DND-41 (cell line): ENCODE measurements around the gene MAST3.

ENCODE experiments used
- ATAC-seq: fragments of 200-7000 bp; cut with Tn5 transposase; 3 replicates; pipeline ENCODE4 v1.9.1; 2021; ENCODE audit warnings: low read depth; ENCODE audit not compliant: insufficient read depth
- DNase-seq: peaks from one replicate; pipeline ENCODE4 v3.0.0-alpha.2; 2020
- H2AFZ ChIP-seq: 2 replicates; pipeline ENCODE4 v1.6.0; 2012; ENCODE audit warnings: low read depth, low read length
- H3K27ac ChIP-seq: 2 replicates; pipeline ENCODE4 v1.5.1; 2012; ENCODE audit warnings: low read length, inconsistent platforms
- H3K27me3 ChIP-seq: fragments of 200-600 bp; sonication (generic); 2 replicates; pipeline ENCODE4 v1.6.0; 2012; ENCODE audit warnings: low read length, mild to moderate bottlenecking, inconsistent platforms; ENCODE audit not compliant: insufficient read depth, poor library complexity
- H3K36me3 ChIP-seq: 2 replicates; pipeline ENCODE4 v1.5.1; 2012; ENCODE audit warnings: low read length, inconsistent platforms; ENCODE audit not compliant: insufficient read depth
- H3K4me1 ChIP-seq: 2 replicates; pipeline ENCODE4 v1.5.1; 2012; ENCODE audit warnings: mild to moderate bottlenecking, low read length; ENCODE audit not compliant: insufficient read depth
- H3K4me2 ChIP-seq: 2 replicates; pipeline ENCODE4 v1.6.0; 2012; ENCODE audit warnings: mild to moderate bottlenecking, moderate library complexity, low read length, inconsistent platforms; ENCODE audit not compliant: insufficient read depth
- H3K4me3 ChIP-seq, 2 experiments: fragments of 200-600 bp in 1 of 2; shearing (Covaris generic) in 1 of 2; 2 replicates each; pipeline ENCODE4 v1.5.1; 2012 to 2016; ENCODE audit warnings: inconsistent platforms in 2 of 2, low read length in 2 of 2, mild to moderate bottlenecking in 2 of 2, low read depth in 1 of 2, moderate library complexity in 1 of 2
- H3K79me2 ChIP-seq: 2 replicates; pipeline ENCODE4 v1.6.0; 2012; ENCODE audit warnings: low read length, inconsistent platforms; ENCODE audit not compliant: insufficient read depth
- H3K9ac ChIP-seq: 2 replicates; pipeline ENCODE4 v1.6.0; 2012; ENCODE audit warnings: low read depth, mild to moderate bottlenecking, inconsistent platforms, low read length, moderate library complexity
- H3K9me3 ChIP-seq: 2 replicates; pipeline ENCODE4 v1.5.1; 2012; ENCODE audit warnings: low read length, moderate library complexity, mild to moderate bottlenecking, inconsistent platforms; ENCODE audit not compliant: insufficient read depth, severe bottlenecking
- H4K20me1 ChIP-seq: 2 replicates; pipeline ENCODE4 v1.6.0; 2012; ENCODE audit warnings: low read length; ENCODE audit not compliant: insufficient read depth
- EZH2 ChIP-seq: IDR thresholded peaks from 3 replicates; pipeline ENCODE4 v1.6.1; 2012; ENCODE audit warnings: borderline replicate concordance, low read depth, mild to moderate bottlenecking, moderate library complexity, low read length, inconsistent platforms; ENCODE audit not compliant: severe bottlenecking
- TF ChIP-seq, protein P1 (sequence below): IDR thresholded peaks from 2 replicates; pipeline ENCODE4 v1.5.1; 2012; ENCODE audit warnings: borderline replicate concordance, low read length, moderate library complexity, mild to moderate bottlenecking; ENCODE audit not compliant: poor library complexity, severe bottlenecking; ENCODE audit errors: extremely low read depth

MAST3 gene

DNA sequence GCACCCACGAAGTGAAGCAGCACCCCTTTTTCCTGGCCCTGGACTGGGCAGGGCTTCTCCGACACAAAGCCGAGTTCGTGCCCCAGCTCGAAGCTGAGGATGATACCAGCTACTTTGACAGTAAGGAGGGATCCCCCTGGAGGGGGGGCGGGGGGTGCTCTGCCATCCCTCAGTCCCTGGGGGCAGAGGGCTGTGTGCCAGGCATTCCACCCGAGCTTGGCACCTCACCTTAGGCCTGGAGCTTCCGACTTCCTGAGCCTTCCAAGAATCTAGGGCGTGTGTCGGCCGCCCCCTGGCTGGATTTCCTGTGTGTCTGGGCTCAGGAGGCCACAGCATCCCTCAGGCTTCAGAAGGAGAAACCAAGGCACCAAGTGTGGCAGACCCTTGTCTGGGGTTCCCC, 39.7 kb downstream of the MAST3 start:
- Histone ChIP-seq H2AFZ (no peak overlapping the region), H3K9me3 (no peaks in the 10 kb centered on the region), H3K4me3 (no peak overlapping the region), H3K79me2 (no peaks in the 10 kb centered on the region), H4K20me1 (no peaks in the 10 kb centered on the region), H3K27ac (no peak overlapping the region), H3K9ac (no peak overlapping the region), H3K4me2 (no peak overlapping the region), H3K4me1 (no peaks in the 10 kb centered on the region), H3K27me3 (no peaks in the 10 kb centered on the region), H3K36me3 (peaks cover 4% of the 10 kb centered on the region; the same call in 1 of the 2 replicates)
- no peak for TF ChIP-seq EZH2
- TF ChIP-seq, protein P1, sequence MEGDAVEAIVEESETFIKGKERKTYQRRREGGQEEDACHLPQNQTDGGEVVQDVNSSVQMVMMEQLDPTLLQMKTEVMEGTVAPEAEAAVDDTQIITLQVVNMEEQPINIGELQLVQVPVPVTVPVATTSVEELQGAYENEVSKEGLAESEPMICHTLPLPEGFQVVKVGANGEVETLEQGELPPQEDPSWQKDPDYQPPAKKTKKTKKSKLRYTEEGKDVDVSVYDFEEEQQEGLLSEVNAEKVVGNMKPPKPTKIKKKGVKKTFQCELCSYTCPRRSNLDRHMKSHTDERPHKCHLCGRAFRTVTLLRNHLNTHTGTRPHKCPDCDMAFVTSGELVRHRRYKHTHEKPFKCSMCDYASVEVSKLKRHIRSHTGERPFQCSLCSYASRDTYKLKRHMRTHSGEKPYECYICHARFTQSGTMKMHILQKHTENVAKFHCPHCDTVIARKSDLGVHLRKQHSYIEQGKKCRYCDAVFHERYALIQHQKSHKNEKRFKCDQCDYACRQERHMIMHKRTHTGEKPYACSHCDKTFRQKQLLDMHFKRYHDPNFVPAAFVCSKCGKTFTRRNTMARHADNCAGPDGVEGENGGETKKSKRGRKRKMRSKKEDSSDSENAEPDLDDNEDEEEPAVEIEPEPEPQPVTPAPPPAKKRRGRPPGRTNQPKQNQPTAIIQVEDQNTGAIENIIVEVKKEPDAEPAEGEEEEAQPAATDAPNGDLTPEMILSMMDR: no peak
- DNase-seq (no peak), ATAC-seq (no peak)

- peaks cover 4% of the 10 kb centered on the region; the same call in 1 of the 2 replicates for H3K36me3 ChIP-seq
- no peak overlapping the region for H3K4me3 ChIP-seq
- ATAC-seq (no peak), DNase-seq (no peak)
- H2AFZ ChIP-seq: no peak overlapping the region
- TF ChIP-seq, protein P1: no peak
- no peak for TF ChIP-seq EZH2
- no peak overlapping the region for H3K9ac ChIP-seq
- H3K9me3 ChIP-seq: no peaks in the 10 kb centered on the region
- H3K79me2 ChIP-seq: no peaks in the 10 kb centered on the region
- no peak overlapping the region for H3K27ac ChIP-seq
- H3K4me2 ChIP-seq: no peak overlapping the region
- no peaks in the 10 kb centered on the region for H3K4me1 ChIP-seq
- no peaks in the 10 kb centered on the region for H3K27me3 ChIP-seq
- no peaks in the 10 kb centered on the region for H4K20me1 ChIP-seq
Measured at GRCh38 chr19:18137657-18138339, 40.2 kb downstream of the MAST3 start.

- ATAC-seq (no peak), DNase-seq (no peak)
- Histone ChIP-seq H4K20me1 (no peaks in the 10 kb centered on the region), H3K27me3 (no peaks in the 10 kb centered on the region), H3K79me2 (no peaks in the 10 kb centered on the region), H3K4me2 (no peak overlapping the region), H3K4me3 (no peak overlapping the region), H3K9me3 (no peaks in the 10 kb centered on the region), H3K36me3 (peaks cover 4% of the 10 kb centered on the region; the same call in 1 of the 2 replicates), H3K9ac (no peak overlapping the region), H2AFZ (no peak overlapping the region), H3K27ac (no peak overlapping the region), H3K4me1 (no peaks in the 10 kb centered on the region)
- TF ChIP-seq, protein P1: no peak
- TF ChIP-seq EZH2: no peak
Measured at GRCh38 chr19:18140473-18140872, 42.9 kb downstream of the MAST3 start.

DNA sequence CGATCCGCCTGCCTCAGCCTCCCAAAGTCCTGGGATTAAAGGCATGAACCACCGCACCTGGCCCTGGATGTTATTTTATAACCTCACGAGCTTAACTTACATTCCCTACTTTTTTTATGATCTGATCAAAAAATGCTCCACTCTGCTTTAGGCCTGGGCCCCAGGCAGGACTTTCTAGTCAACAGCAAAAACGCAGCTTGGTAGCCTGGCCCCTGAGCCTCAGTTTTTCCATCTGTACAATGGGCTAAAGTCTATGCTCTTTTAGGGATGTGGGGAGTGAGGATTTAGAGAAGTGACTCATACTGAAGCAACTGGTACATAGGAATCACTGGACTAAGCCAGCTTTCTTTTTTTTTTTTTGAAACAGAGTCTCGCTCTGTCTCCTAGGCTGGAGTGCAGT, 43.5 kb downstream of the MAST3 start:
- ATAC-seq (no peak), DNase-seq (no peak)
- no peaks in the 10 kb centered on the region for H4K20me1 ChIP-seq
- H3K4me3 ChIP-seq: no peak overlapping the region
- no peak overlapping the region for H3K4me2 ChIP-seq
- H3K36me3 ChIP-seq: peaks cover 4% of the 10 kb centered on the region; the same call in 1 of the 2 replicates
- no peak for TF ChIP-seq EZH2
- TF ChIP-seq, protein P1: no peak
- no peaks in the 10 kb centered on the region for H3K27me3 ChIP-seq
- H3K4me1 ChIP-seq: no peaks in the 10 kb centered on the region
- no peak overlapping the region for H3K9ac ChIP-seq
- H3K79me2 ChIP-seq: no peaks in the 10 kb centered on the region
- H2AFZ ChIP-seq: no peak overlapping the region
- H3K27ac ChIP-seq: no peak overlapping the region
- no peaks in the 10 kb centered on the region for H3K9me3 ChIP-seq
